ENCODE results near the gene CNOT6L.

- TF ChIP-seq POLR2A (IDR thresholded peaks at IDR 0.05) (peak; percentile 17 to 65), CTCF (IDR thresholded peaks at IDR 0.05 in 4 of 5, conservative IDR thresholded peaks at IDR 0.05 in 1 of 5) (peak in 2 of 5 experiments; percentile 4 to 38)
Observed at GRCh38 chr4:77862478-77863216, 43.5 kb upstream of the CNOT6L start, which contains the start of gene MRPL1.
